Stimulated activated CD4-positive, alpha-beta T cell treated with anti-CD3 and anti-CD28 coated beads, Interleukin-2, amount 100 ng/mL, for 48 hours (primary cell): ENCODE results near the gene TSEN34.
"Not testable (repeated sequence)": the region's sequence is repeated elsewhere in the genome, so short reads cannot be mapped to it uniquely, and the experiment has no call there.

Experiments
- DNase-seq, 2 donors: peaks; one replicate each; pipeline ENCODE4 v3.0.0-alpha.2; 2020

TSEN34 gene

DNA sequence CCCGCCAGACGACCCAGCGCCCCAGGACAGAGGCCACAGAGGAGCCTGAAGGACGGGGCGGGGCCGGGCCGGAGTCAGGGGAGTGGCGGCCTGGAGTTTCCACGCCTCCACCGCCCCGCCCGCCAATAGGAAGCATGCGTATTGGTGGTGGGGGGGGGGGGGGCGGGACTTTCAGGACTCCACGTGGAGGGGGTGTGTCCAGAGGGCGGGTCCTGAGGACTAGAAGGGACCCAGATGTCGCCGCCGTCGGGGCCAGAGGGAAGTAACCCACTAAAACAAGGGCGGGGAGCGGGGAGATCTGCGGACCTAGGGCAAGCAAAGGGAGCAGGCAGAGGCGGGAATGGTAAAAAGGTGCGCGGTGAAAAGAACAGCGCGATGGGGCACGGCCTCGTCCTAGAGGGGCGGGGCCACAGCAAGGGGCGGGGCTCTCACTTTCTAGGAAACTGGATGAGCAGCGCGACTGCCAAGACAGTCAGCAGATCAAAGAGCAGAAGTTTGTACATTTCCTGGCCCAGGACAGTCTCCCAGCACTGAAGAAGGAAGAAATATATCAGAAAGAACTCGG lies 28.8 kb upstream of the TSEN34 start:
- DNase-seq, result peak; percentile 74 to 75

DNA sequence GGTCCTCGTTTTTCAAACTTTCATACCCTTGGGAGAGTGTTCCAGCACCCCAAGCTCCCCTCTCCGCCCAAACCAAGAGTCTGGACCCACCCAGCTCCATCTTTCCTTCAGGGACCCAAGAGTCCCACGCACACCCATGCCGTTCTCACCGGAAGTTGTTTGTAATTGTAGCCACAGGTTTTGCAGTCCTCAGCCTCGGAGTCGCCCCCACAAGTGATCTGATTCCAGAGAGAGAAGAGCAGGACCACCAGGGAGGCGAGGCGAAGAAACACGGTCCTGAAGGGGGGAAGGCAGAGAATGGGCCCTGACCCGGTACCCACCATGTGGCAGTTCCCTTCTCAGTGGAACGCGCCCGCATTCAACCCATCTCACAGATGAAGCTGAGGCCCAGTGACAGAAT lies 28.2 kb upstream of the TSEN34 start:
- DNase-seq, result no peak

- peak; percentile 34 to 58 for DNase-seq
Observed at GRCh38 chr19:54164369-54165068, 26.6 kb upstream of the TSEN34 start.

DNA sequence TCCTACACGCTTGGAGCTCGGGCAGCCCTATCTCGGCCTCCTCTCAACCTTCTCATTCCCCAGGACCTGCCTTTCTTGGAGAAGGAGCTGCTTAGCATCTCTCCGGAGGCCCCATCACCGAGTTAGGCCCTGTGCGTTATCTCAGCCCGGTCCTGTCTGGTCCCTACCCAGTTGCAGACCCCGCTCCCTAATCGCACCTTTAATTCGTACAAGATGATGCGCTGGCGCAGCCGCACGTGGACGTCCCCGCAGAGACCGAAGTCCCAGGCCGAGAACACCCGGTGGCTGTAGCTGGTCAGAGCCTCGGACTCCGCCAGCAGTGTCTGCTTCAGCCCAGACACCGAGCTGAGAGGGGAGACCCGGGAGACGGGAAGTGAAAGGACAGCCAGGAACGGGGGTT lies 25.9 kb upstream of the TSEN34 start:
- no peak for DNase-seq

GRCh38 chr19:54168174-54168917 lies 22.8 kb upstream of the TSEN34 start:
- DNase-seq, result peak; percentile 96 to 97

GRCh38 chr19:54169149-54169740 lies 21.9 kb upstream of the TSEN34 start:
- DNase-seq, result no peak

DNA sequence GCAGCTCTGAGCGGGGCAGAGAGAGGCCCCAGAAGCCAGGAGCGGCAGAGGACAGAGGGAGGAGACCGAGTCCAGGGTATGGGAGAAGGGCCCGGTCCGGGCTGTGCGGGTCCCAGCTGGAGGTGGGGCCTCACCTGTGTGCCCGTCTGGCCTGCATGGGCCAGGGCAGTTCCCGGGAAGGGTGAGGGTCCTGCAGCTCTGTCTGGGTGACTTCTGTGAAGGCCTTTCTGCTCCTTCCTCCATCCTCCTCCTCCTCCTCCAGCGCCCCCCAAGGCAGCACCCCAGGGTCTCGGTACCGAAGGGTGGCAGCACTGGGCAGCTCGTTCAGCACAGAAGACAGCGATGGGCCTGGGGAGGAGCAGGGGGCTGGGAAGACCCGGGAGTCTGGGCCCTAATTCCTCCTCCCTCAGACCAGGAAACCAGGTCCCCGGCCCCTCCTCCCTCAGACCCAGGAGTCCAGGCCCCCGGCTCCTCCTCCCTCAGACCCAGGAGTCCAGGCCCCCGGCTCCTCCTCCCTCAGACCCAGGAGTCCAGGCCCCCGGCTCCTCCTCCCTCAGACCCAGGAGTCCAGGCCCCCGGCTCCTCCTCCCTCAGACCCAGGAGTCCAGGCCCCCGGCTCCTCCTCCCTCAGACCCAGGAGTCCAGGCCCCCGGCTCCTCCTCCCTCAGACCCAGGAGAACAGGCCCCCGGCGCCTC lies 19.2 kb upstream of the TSEN34 start:
- not testable (repeated sequence) for DNase-seq

GRCh38 chr19:54172471-54173358 lies 18.4 kb upstream of the TSEN34 start, which contains the start of gene TMC4:
TSS of gene TMC4 (minus strand) at chr19:54173160. CDS start at chr19:54173117, 43 bp downstream.
- no peak for DNase-seq

- DNase-seq, result no peak
Observed at GRCh38 chr19:54173359-54173699, 17.8 kb upstream of the TSEN34 start.

DNA sequence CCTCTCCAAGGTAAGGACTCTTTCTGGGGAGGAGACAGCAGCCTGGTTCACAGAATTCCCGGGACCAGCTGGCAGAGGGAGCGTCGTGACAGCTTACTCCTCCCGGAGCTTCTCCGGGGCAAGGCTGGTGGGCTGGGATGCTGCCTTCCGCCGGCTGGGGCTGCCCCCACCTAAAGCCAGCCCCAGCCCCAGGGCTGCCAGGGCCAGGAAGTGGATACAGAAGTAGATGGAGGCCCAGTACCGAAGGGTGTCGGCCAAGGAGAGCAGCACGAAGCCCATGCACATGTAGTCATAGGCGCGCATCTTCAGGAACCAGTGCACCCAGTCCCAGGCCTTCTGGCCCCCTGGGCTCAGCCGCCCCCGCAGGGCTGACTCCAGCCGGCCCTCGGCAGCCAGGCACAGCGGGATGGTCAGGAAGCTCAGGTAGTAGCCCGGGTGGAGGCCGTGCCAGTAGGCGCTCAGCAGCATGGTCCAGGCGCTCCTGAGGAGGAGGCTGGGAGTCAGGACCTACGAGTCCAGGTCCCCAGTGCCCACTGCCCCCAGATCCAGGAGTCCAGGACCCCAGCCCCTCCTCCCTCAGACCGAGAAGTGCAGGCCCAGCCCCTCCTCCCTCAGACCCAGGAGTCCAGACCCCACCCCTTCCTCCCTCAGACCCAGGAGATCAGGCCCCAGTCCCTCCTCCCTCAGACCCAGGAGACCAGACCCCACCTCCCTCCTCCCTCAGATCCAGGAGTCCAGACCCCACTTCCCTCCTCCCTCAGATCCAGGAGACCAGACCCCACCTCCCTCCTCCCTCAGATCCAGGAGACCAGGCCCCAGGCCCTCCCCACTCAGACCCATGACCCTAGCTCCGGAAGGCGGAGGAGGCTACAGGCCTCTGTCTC lies 16.9 kb upstream of the TSEN34 start:
- DNase-seq, result no peak

DNA sequence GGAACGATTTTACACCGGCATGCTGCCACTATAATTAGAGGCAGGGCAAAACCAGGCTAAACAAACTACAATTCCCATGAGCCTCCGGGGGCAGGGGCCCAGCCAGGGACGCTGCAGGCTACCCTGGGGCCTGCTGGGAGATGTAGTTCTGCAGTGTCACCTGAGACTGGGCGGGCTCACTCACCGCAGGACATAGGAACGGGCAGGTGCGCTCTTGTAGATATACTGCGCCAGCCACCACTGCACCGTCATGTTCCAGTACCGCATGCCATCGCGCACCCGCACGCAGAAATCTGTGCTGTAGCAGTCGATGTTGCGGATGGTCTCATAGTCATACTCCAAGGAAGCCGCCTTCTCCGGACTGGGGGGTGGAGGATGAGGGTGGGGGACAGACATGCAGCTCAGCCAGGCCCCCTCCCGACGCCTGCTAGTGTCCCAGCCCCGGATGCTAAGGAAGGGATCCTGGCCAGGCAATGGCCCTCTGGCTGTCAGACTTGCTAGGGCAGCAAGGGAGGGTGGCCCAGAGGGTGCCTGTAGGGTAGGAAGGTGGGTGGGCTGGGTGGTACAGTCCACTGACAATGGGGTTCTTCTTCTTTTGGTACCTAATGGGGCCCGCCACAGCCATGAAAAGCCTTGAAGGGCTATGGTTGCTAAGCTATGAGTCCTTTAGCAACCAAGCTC lies 12.4 kb upstream of the TSEN34 start:
- DNase-seq, result no peak

DNA sequence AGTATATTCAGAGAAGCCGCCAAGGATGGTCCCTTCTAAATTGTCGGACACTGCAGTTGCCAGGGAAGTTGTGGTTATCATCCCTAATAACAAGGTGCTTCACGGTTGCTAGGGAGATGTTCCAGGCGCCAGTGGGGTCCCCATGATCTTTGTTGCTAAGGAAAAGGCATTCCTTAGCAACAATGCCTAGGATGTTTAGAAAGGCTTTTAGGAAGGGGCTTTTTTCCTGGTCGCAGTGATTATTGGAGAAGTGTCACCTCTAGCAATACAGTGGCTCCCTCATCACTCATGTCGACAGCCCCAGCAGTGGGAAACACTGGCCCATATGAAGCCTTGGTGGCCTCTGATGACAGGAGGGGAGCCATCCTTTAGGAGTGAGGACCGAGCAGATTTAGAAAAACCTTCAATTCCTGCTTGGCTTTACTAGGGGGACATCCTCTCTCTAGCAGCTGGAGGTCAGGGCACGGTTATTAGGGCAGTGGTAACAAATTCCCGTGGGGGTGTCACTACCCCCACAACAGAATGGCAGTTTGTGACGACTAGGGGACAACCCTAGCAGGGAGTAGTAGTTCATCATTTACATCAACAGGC lies 11.8 kb upstream of the TSEN34 start:
- no peak for DNase-seq

GRCh38 chr19:54179921-54180461 lies 11.1 kb upstream of the TSEN34 start:
- DNase-seq, result no peak

DNA sequence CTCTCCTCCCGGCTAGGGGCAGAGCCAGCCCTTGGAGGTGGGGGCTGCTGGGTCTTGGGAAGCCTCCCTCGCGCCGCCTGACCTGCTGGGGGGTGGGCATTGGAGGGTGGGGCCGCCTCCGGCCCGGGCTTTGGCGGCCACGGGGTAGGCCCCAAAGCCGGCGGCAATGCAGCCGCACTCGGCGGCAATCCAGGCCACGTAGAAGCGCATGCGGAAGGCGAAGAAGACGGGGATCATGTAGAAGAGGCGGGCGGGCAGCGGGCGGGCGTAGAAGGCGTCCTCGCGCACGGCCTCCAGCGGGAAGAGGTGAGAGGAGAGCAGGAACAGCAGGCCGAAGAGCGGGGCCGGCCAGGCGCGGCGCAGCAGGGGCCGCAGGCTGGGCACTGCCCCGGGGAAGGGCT lies 10.4 kb upstream of the TSEN34 start:
- no peak for DNase-seq

DNA sequence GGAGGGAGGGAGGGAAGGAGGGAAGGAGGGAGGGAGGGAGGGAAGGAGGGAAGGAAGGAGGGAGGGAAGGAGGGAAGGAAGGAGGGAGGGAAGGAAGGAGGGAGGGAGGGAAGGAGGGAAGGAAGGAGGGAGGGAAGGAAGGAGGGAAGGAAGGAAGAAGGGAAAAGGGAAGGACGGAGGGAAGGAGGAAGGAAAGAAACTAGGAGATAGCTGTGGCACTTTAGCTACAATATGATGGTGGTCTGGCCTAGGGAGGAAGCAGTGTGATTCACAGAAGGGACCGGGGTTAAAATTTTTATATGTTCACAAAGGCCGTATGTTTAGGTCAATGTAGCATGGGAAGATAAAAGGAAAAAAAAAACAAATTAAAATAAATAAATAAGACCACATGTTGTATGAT lies 9.2 kb upstream of the TSEN34 start:
- DNase-seq, result not testable (repeated sequence)

- no peak for DNase-seq
Observed at GRCh38 chr19:54183431-54183830, 7.7 kb upstream of the TSEN34 start.

DNA sequence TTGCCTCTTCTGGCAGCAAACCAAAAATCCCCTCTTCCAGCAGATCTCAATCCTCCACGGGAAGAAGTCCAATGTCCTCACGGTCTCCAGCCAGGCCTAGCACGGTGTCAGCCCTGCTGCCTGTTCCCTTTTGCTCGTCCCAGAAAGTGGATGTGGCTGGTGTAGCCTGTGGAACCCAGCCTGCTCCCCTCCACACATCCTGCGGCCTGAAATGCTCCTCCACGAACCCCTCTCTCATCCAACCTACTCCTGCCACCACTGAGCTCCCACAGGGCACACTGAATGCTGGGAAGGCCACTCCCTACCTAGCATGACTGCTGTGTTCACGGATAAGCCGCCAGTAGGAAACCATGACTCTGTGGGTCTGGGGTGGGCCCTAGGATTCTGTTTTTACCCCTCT lies 4.8 kb upstream of the TSEN34 start:
- DNase-seq, result no peak

DNA sequence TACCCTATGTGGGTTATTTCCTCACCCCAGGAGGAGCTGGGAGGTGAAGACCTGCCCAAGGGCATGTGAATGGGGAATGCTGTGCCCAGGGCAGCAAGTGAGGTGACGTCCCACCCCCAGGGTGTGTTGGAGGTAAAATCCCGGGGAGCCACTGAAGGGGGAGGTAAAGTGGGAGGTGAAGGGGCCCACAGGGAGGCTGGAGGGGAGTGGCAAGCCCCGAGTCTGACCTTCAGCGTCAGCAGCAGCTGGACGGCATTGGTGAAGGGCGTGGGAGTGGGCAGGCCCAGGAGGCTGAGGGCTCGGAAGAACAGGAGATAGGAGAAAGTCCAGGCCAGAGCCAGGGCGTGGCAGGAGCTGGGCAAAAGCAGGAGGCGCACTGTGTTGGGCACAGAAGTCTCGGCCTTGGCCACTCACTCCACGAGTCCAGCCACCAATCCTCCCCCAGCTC lies 4.2 kb upstream of the TSEN34 start:
- no peak for DNase-seq

- peak in 1 of 2 donors; percentile 44 for DNase-seq
Observed at GRCh38 chr19:54188215-54188871, 2.8 kb upstream of the TSEN34 start.
